HT-29 (cell line): ENCODE data around the gene DPH5. TPM values are rescaled to one million over a fixed set of nuclear protein-coding genes. Genes with fewer than 3 reads are reported as not detected.
"Not testable (repeated sequence)": the region's sequence is repeated elsewhere in the genome, so short reads cannot be mapped to it uniquely, and the experiment has no call there.

Experiments
- DNase-seq: peaks from one replicate; pipeline ENCODE4 v3.0.0-alpha.2; 2015; ENCODE audit warnings: low spot score
- total RNA-seq: library from RNA; depleted of rRNA; stranded (reverse); fragments of >200 nt; shearing (Covaris generic); gene quantifications from 2 replicates; pipeline ENCODE4 v1.2.3, GENCODE V29; 2014

Gene DPH5
- total RNA-seq, 1 experiment from 2014 or later: 9.5 TPM

- no peak for DNase-seq
Observed at GRCh38 chr1:100989306-100990077, 36.1 kb downstream of the DPH5 start.

- DNase-seq: no peak
Observed at GRCh38 chr1:100988121-100988520, 37.5 kb downstream of the DPH5 start.

GRCh38 chr1:100982793-100983192, 42.8 kb downstream of the DPH5 start:
- no peak for DNase-seq

GRCh38 chr1:100979631-100980030, 46.0 kb downstream of the DPH5 start:
- no peak for DNase-seq

GRCh38 chr1:100976936-100977335, 48.6 kb downstream of the DPH5 start:
- DNase-seq: no peak

GRCh38 chr1:100972185-100972584, 53.4 kb downstream of the DPH5 start:
- no peak for DNase-seq

GRCh38 chr1:100971021-100971420, 54.6 kb downstream of the DPH5 start:
- DNase-seq: no peak

GRCh38 chr1:100969327-100969726, 56.3 kb downstream of the DPH5 start:
- no peak for DNase-seq

GRCh38 chr1:100968621-100969020, 57.0 kb downstream of the DPH5 start:
- DNase-seq: no peak

GRCh38 chr1:100960098-100960497, 65.5 kb downstream of the DPH5 start:
- DNase-seq: no peak

- DNase-seq: no peak
Observed at GRCh38 chr1:100959502-100960060, 66.0 kb downstream of the DPH5 start.

- no peak for DNase-seq
Observed at GRCh38 chr1:100955322-100955721, 70.3 kb downstream of the DPH5 start.

- DNase-seq: no peak
Observed at GRCh38 chr1:100953960-100954730, 71.4 kb downstream of the DPH5 start.

- DNase-seq: not testable (repeated sequence)
Observed at GRCh38 chr1:100952970-100953369, 72.6 kb downstream of the DPH5 start.

- no peak for DNase-seq
Observed at GRCh38 chr1:100952104-100952745, 73.4 kb downstream of the DPH5 start.

GRCh38 chr1:100950781-100951180, 74.8 kb downstream of the DPH5 start:
- no peak for DNase-seq

- DNase-seq: no peak
Observed at GRCh38 chr1:100950337-100950736, 75.2 kb downstream of the DPH5 start.

GRCh38 chr1:100949515-100950158, 75.9 kb downstream of the DPH5 start:
- DNase-seq: peak; percentile 87

GRCh38 chr1:100948721-100949405, 76.7 kb downstream of the DPH5 start:
- DNase-seq: not testable (repeated sequence)

- not testable (repeated sequence) for DNase-seq
Observed at GRCh38 chr1:100947816-100948215, 77.8 kb downstream of the DPH5 start.

GRCh38 chr1:100946064-100946463, 79.5 kb downstream of the DPH5 start:
- DNase-seq: not testable (repeated sequence)
